ENCODE measurements around the gene WDR86.
A peak's percentile ranks its signal among the peaks of the same experiment; 100 is the strongest.

Gene WDR86

DNA sequence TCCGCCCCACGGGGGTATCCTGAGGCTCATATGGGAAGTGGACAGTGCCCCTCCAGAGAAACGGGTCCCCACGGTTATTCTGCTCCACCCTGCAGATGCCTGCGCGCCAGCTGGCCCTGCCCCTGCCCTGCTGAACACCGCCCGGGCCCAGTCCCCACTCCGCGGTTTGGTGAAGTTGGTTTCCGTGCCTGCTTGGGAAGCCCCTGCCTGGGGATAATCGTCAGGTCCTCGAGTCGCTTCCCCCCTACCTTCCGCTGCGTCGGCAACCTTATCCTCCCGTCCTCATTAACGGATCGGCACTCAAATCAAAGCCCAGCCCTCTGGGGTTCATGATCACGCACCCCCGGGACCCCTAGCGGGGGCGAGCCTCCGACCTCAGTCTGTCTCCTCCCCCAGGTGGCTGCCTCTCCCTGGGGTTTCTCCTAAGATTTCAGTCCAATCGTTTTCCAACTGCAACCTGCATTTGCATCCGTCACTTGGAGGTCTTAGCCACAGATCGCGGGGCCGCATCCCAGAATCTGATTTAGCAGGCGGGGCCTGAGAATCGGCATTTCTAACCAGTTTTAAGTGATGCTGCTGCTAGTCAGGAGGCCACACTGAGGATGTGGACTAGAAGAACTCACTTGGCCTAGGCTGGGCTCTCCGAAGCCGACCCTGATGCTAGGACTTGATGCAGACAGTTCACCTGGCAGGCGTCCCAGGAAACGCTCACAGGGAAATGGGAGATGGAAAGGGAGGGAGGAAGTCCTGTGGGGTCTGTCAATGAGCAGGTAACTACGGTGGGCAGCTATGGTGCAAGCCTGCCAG is 27.6 kb downstream of the WDR86 start:
- Histone ChIP-seq H3K27me3 (no peaks in the 10 kb centered on the region), H3K4me3 (ENCODE audit: low read depth, low read length) (no peak overlapping the region)
- no peak for DNase-seq

DNA sequence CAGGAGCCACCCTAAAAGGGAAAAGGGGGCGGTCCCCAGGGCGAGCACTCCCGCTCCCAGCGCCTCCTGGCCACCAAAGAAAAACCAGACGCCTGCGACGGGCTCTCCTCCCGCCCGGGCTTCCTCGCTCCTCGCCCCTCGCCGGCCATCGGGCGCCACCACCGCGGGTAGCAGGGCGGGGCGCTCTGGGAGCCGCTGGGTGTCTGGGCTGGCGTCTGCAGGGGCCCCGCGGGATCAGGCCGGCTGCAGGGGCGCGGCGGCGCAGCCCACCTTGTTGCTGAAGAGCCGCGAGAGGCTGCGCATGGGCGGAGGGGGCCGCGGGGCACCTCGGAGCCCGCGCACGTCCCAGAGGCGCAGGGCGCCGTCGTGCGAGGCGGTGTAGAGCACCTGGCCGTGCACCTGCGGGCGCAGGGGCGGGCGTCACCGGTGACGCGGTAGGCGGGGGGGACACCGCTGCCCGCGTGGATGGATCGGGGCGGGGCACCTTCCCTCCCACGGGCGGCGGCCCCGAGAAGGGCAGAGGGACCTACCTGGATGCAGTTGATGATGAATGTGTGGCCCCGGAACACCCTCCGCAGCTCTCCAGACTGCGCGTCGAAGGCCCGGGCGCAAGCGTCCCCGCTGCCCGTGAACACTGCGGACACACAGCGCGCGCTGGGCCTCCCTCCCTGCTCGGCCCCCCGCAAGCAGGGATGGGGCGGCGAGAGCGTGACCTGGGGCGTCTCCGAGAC is 28.3 kb downstream of the WDR86 start:
- Histone ChIP-seq H3K27me3 (no peaks in the 10 kb centered on the region), H3K4me1 (no peaks in the 10 kb centered on the region), H3K36me3 (no peaks in the 10 kb centered on the region), H3K4me3 (ENCODE audit: low read depth, low read length) (no peak overlapping the region), H3K9me3 (no peaks in the 10 kb centered on the region)
- DNase-seq = peak; percentile 63
- TF ChIP-seq, protein P1, sequence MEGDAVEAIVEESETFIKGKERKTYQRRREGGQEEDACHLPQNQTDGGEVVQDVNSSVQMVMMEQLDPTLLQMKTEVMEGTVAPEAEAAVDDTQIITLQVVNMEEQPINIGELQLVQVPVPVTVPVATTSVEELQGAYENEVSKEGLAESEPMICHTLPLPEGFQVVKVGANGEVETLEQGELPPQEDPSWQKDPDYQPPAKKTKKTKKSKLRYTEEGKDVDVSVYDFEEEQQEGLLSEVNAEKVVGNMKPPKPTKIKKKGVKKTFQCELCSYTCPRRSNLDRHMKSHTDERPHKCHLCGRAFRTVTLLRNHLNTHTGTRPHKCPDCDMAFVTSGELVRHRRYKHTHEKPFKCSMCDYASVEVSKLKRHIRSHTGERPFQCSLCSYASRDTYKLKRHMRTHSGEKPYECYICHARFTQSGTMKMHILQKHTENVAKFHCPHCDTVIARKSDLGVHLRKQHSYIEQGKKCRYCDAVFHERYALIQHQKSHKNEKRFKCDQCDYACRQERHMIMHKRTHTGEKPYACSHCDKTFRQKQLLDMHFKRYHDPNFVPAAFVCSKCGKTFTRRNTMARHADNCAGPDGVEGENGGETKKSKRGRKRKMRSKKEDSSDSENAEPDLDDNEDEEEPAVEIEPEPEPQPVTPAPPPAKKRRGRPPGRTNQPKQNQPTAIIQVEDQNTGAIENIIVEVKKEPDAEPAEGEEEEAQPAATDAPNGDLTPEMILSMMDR (IDR thresholded peaks at IDR 0.05; ENCODE audit: low read depth, low read length) = no peak

More for the DNA sequence above, 27.6 kb downstream of the WDR86 start:
- Histone ChIP-seq H3K36me3 (no peaks in the 10 kb centered on the region), H3K4me1 (no peaks in the 10 kb centered on the region), H3K9me3 (no peaks in the 10 kb centered on the region)
- TF ChIP-seq, protein P1 (IDR thresholded peaks at IDR 0.05; ENCODE audit: low read depth, low read length) = no peak

DNA sequence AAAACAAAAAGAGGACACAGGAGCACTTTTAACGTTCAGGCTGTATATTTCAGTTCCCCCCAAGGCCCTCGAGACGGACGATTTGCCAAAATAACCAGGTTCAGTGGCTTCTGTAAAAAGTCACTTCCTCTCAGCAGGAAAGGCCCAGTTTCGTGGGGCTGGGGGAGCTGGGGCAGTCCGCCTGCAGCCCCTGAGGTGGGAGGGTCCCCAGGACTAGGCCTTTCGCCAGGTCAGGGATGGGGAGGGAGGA is 28.8 kb downstream of the WDR86 start:
- H3K9me3 ChIP-seq = no peaks in the 10 kb centered on the region
- TF ChIP-seq, protein P1 (IDR thresholded peaks at IDR 0.05; ENCODE audit: low read depth, low read length) = no peak
- no peak overlapping the region for H3K4me3 ChIP-seq (ENCODE audit: low read depth, low read length)
- no peaks in the 10 kb centered on the region for H3K27me3 ChIP-seq
- no peak for DNase-seq
- H3K4me1 ChIP-seq = no peaks in the 10 kb centered on the region
- H3K36me3 ChIP-seq = no peaks in the 10 kb centered on the region; the same call in 1 of the 2 replicates

DNA sequence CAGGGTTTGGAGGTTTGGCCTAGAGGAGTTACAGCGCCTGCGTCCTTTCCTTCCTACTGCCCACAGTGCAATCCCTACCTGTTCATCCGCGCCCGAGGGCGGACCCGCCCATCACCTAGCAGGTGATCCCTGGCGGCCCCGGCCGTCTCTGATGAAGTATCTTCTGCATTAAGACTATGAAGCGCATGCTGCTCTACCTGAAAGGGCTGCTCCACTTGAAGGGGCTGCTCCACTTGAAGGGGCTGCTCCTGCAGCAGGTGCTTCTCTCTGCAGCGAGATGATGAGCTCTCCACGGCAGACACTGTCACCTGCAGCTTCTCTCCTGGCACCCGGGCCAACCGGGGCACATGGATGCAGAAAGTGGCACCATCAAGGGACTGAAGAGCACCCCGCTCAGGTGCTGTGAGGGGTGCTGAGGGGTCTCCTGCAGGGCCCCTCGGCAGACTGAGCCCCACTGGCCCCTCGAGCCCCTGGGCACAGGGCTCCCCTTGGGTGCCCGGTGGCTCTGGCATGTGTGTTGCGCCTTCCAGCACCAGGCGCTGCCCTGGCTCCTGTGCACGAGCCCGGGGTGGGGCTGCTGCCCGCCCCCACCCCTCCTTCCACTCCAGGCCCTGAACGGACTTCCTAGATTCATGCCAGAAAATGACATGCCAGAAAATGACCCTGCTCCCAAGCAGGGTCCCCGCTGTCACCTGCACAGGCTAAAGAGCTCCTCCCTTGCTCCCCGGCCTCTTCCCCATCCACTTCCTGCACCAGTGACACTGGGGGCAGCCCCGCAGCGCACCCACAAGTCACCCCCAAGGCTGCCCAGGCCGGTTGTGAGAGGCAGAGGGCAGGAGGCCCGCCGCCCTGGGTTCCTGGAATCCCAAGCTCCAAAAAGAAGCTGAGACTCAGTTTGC is 29.4 kb downstream of the WDR86 start:
- H3K36me3 ChIP-seq = no peaks in the 10 kb centered on the region; the same call in 1 of the 2 replicates
- H3K9me3 ChIP-seq = no peaks in the 10 kb centered on the region
- H3K4me1 ChIP-seq = no peaks in the 10 kb centered on the region
- no peak overlapping the region for H3K4me3 ChIP-seq (ENCODE audit: low read depth, low read length)
- DNase-seq = no peak
- TF ChIP-seq, protein P1 (IDR thresholded peaks at IDR 0.05; ENCODE audit: low read depth, low read length) = no peak
- H3K27me3 ChIP-seq = no peaks in the 10 kb centered on the region

DNA sequence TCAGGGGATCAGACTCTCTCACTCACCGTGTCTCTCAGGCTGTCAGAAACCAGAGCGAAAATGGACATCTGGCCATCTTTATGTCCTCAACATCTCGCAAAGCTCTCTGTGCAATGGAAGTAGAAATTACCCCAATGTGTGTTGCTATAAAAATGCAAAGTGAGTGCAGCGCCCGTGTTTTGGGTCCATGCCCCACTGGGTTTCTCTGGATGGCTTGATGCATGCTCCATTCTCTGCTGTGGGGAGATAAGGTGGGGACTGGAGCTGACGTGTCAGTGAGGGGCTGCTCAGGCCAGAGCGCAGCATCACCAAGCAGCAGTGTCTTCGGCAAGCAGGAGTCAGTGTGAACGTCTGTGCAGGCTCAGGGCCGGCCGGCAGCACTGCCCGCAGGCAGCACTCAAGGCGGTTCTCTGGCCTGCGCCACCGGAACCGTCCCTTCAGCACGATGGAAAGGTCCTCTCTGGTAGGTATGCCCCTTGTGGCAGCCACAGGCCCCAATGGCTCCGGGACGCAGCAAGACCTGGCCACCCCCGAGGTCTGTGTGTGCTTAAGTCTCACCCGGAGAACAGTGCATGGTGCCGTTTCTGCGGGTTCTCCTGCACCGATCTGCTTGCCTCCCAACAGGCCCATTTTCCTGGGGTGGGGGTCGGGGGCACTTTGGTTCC is 30.2 kb downstream of the WDR86 start:
- DNase-seq = no peak
- Histone ChIP-seq H3K9me3 (no peaks in the 10 kb centered on the region), H3K36me3 (no peaks in the 10 kb centered on the region; the same call in 1 of the 2 replicates), H3K4me3 (ENCODE audit: low read depth, low read length) (no peak overlapping the region), H3K27me3 (no peaks in the 10 kb centered on the region), H3K4me1 (no peaks in the 10 kb centered on the region)
- TF ChIP-seq, protein P1 (IDR thresholded peaks at IDR 0.05; ENCODE audit: low read depth, low read length) = no peak

All from BE2C (cell line).